Sigmoid colon (tissue), 4 donors: ENCODE data around the gene ELP6.

Source experiments
- CTCF ChIP-seq, 4 experiments: fragments of 450-650 bp in 3 of 4; fragments of 200-600 bp in 1 of 4; IDR thresholded peaks; one replicate each; pipeline ENCODE4 v1.5.1; 2016 to 2019; ENCODE audit warnings: antibody characterized with exemption in 4 of 4, mild to moderate bottlenecking in 3 of 4, moderate library complexity in 2 of 4
- EP300 ChIP-seq, 4 donors: sonication (generic); formaldehyde crosslinking; IDR thresholded peaks; one replicate each; pipeline ENCODE4 v1.6.1; 2017; ENCODE audit warnings: antibody characterized with exemption in 4 of 4
- POLR2A ChIP-seq, 2 donors: fragments of 450-650 bp; IDR thresholded peaks; one replicate each; pipeline ENCODE4 v1.6.1; 2016; ENCODE audit warnings: antibody characterized with exemption in 2 of 2, mild to moderate bottlenecking in 2 of 2, moderate library complexity in 2 of 2
- POLR2AphosphoS5 ChIP-seq, 4 donors: sonication (generic); formaldehyde crosslinking; IDR thresholded peaks; one replicate each; pipeline ENCODE4 v1.6.1; 2017; ENCODE audit warnings: antibody characterized with exemption in 4 of 4

GRCh38 chr3:47464588-47464987 lies 48.9 kb downstream of the ELP6 start:
- no peak for TF ChIP-seq CTCF (IDR thresholded peaks at IDR 0.05)
- no peak for TF ChIP-seq EP300 (IDR thresholded peaks at IDR 0.05)
- no peak for TF ChIP-seq POLR2AphosphoS5 (IDR thresholded peaks at IDR 0.05)
- no peak for TF ChIP-seq POLR2A (IDR thresholded peaks at IDR 0.05)
